GM12864 (cell line): ENCODE data around the gene TCEA3.
A peak's percentile ranks its signal among the peaks of the same experiment; 100 is the strongest.

ENCODE experiments used
- DNase-seq: peaks from one replicate; pipeline ENCODE4 v3.0.0-alpha.2; 2011; ENCODE audit warnings: low read depth
- H3K4me3 ChIP-seq: 2 replicates; pipeline ENCODE4 v1.5.1; 2011; ENCODE audit warnings: mild to moderate bottlenecking, low read depth, low read length, control low read depth
- TF ChIP-seq, protein P1 (sequence below): IDR thresholded peaks from 2 replicates; pipeline ENCODE4 v1.5.1; 2011; ENCODE audit warnings: low read depth, mild to moderate bottlenecking, moderate library complexity, low read length, control low read depth, inconsistent platforms; ENCODE audit errors: missing control alignments

TCEA3 gene

DNA sequence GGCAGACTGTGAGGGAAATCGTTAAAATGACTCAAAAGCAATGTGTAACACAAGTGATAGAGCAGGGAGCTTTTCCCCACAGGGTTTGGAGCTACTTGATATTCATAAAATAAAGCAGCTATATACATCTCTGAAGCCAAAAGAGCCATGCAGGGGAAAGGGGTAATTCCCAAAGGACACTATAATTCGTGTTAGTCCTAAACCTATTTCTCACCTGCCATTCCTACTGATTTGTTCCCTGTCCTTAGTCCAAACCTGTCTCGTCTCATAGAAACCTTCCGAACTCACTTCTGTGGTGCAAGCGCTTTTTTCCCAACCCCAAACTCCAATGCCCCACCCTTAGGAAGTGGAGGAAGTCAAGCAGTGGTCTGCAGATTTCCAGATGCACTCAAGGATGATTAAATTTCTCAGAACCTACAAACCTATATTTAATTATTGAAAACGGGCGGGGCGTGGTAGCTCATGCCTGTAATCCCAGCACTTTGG, 79.5 kb downstream of the TCEA3 start:
- TF ChIP-seq, protein P1, sequence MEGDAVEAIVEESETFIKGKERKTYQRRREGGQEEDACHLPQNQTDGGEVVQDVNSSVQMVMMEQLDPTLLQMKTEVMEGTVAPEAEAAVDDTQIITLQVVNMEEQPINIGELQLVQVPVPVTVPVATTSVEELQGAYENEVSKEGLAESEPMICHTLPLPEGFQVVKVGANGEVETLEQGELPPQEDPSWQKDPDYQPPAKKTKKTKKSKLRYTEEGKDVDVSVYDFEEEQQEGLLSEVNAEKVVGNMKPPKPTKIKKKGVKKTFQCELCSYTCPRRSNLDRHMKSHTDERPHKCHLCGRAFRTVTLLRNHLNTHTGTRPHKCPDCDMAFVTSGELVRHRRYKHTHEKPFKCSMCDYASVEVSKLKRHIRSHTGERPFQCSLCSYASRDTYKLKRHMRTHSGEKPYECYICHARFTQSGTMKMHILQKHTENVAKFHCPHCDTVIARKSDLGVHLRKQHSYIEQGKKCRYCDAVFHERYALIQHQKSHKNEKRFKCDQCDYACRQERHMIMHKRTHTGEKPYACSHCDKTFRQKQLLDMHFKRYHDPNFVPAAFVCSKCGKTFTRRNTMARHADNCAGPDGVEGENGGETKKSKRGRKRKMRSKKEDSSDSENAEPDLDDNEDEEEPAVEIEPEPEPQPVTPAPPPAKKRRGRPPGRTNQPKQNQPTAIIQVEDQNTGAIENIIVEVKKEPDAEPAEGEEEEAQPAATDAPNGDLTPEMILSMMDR: no peak
- peak overlapping the region; percentile 93 for H3K4me3 ChIP-seq
- DNase-seq: no peak

DNA sequence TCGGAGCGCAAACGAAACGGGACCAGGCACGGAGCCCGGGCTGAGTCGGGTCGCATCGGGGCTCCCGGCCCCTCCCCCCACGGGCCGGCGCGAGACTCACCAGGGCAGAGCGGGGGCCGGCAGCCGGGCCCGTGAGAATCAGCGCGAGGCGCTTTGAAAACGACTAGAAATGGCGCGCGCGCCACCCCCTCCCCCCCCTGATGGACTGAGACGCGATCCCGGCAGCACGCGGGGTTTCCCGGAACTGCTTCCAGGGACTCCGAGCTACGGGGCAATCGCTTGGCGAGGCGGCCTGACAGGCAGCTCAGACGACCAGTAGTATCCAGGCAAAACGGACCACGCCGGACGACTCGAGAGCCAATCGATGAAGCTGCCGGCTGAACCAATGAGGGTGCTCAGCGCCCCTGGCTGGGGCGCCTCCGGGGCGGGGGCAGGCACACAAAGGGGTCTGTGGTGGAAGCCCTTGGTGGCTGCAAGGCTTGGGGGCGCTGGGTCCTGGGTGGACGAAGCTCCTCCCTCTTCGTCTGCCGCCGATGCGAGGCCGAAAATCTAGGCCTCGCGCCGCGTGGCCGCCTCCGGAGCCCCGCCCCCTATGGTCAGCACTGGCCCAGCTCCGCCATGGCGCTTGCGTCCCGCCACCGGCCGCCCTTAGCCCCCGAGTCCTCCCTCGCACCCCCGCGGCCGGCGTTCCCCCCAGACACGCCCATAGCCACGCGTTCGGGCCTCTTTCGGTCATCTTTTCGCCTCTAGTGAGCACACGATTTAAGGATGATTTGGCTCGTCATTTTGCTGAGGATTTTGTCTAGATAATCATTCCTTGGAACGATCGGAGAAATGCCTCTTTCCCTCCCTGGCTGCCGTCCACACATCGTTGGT, 80.2 kb downstream of the TCEA3 start, which contains the start of gene HNRNPR:
Gene HNRNPR (minus strand): TSS at position 174 of the 876 bp plus-strand sequence. CDS start 3,276 bp downstream, outside the sequence.
- H3K4me3 ChIP-seq: peak within 1 kb of the TSS; percentile 93
- peak; percentile 99 for DNase-seq
- TF ChIP-seq, protein P1: no peak

DNA sequence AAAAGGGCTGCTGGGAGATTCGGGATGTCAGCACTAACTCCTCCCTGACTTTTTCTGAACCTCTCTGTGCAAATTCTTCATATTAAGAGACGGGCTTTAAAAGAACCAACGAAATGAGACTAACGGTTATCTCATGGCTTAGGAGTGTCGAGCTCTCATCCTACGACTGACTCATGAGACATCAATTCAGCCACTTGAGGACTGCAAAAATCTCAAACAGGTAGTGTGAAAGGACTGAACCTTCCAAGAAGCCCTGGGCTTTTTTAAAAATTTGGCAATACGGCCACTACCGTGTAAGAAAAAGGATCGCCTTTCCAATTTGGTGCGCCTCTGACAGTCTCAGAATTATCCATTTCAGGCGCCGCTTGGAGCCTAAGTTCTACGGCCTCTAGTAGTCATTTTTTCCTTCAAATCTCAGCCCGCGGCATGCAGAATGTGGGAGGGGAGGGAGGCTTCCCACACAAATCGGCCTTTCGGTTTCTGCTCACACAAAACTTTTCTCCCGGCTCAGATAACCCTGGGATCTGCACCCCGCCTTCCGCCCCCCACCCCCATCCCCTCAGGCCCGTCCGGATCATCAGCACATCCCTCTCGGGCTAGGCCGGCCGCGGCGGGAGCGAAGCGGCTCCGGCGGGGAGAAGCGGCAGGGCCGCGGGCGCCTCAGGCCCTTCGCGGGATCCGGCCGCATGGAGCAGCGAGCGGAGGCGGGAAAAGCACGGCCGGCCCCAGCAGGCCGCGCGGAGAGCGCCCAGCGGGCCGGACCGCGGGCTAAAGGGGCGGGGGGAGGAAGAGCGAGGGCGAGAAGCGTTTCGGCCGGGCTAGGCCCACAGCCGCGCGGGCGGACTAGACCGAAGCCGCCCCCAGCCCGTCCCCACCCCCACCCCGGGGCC, 81.1 kb downstream of the TCEA3 start:
- DNase-seq: no peak
- TF ChIP-seq, protein P1: no peak
- peak overlapping the region; percentile 93 for H3K4me3 ChIP-seq

DNA sequence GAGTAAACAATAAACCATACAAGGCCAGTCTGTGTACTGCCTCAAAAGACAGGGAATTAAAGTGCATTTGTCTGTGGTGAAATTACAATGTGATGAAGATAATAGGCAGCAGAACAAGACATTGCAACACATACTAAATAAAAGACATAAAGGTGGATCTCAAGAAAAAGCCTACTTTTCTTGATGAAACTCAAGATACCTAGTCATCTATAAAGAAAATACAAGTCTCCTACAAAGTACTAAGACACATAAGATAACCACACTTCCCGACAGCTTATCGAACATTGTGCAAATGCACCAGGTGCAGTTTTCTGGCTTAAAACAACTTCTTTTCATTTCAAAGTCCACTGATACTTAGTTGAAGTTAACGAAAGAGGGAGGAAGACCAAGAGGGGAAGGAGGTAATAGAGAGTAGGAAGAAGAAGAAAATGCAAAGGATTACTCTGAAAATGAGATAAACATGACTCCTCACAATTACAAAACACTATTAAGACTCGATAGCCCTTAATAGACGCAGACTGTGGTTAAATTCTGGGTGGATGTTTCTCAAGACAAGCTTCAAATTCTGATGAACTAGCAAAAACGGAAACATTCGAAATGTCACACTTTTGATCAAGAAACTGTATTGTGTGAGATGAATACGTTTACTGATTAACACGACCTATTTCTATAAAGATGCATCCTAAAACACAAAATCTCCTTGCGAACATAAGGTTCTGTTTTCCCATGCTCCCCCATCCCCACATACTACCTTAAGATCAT, 82.4 kb downstream of the TCEA3 start:
- TF ChIP-seq, protein P1: no peak
- DNase-seq: no peak
- peak overlapping the region; percentile 93 for H3K4me3 ChIP-seq

DNA sequence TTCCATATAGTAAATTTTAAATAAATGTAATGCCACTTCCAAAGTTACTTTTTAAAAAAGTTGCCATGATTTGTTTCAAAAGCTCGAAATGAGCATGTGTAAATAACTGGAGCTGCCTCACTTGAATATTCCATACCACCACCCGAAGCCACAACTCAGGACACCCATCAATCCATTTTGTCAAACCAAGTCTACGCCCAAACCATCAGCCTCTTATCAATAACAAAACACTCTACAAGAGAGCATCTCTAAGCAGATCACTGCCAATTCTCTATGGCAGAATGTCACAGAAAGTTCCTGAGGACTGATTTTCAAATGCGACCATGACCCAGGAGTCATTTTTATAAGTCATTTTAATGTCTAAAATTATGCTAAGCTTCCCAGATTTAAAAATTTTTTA, 84.9 kb downstream of the TCEA3 start:
- no peak for DNase-seq
- TF ChIP-seq, protein P1: no peak
- H3K4me3 ChIP-seq: no peak overlapping the region; the same call in 1 of the 2 replicates

DNA sequence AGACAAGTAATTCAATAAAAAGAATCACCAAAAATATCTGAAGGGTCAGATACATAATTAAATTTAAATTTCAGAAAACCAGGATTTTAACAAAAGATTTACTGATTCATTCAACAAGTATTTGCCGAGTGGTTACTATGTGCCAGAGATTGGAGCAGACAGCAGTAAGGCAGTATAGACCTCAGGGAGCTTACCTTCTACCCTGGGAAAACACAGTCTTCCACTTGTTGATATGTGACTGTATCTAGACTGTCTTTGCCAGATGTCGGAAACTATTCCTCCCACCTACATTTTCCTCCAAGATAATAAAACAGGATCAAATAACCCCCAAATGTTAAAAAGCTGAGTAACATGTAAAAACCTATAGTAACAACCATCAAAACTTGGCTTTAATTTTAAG, 86.7 kb downstream of the TCEA3 start:
- DNase-seq: no peak
- no peak overlapping the region for H3K4me3 ChIP-seq
- TF ChIP-seq, protein P1: no peak
